Measurements from ENCODE around the gene FOXP3. TPM values are rescaled to one million over a fixed set of nuclear protein-coding genes. Genes with fewer than 3 reads are reported as not detected.

FOXP3 gene
- total and polyA plus RNA-seq, 11 donors = 0.11 to 1.4 TPM; not detected in 9

DNA sequence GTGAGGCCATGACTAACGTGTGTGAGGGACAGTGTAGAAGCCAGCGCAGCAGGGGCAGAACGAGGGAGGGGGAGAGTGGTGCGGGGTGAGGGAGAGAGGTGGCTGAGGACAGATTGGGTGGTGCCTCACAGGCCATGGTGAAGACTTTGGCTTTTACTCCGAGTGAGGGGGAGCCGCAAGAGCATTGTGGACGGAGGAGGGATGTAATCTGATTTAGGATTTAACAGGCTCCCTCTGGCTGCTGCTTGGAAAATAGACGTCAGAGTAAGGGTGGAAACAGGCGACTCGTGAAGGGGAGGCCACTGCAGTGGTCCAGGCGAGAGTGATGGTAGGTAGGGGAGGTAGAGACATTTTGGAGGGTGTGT, 18.1 kb upstream of the FOXP3 start:
- intact Hi-C loops (cut with DNase I) = loop anchor here in 1 of 10 donors (10.0 kb wide), 1 partner anchor 472 kb away; no protein-coding TSS in a partner anchor
- 22 to 43% (median 34%) methylated on average over 11 of the region's 11 CpGs for WGBS, 4 donors
- Histone ChIP-seq H3K4me3 (no peak overlapping the region), H3K4me1 (peaks cover 0 to 7% (median 0%) of the 10 kb centered on the region in 12 donors), H3K36me3 (peaks cover 0 to 6% (median 0%) of the 10 kb centered on the region in 9 donors), H3K9me3 (no peaks in the 10 kb centered on the region), H3K27ac (no peak overlapping the region), H3K27me3 (peaks cover 0 to 6% (median 0%) of the 10 kb centered on the region in 9 donors)
- ATAC-seq = peak; percentile 42 to 79 (median 69)
- no peak for TF ChIP-seq POLR2A (IDR thresholded peaks at IDR 0.05)
- TF ChIP-seq, protein P1, sequence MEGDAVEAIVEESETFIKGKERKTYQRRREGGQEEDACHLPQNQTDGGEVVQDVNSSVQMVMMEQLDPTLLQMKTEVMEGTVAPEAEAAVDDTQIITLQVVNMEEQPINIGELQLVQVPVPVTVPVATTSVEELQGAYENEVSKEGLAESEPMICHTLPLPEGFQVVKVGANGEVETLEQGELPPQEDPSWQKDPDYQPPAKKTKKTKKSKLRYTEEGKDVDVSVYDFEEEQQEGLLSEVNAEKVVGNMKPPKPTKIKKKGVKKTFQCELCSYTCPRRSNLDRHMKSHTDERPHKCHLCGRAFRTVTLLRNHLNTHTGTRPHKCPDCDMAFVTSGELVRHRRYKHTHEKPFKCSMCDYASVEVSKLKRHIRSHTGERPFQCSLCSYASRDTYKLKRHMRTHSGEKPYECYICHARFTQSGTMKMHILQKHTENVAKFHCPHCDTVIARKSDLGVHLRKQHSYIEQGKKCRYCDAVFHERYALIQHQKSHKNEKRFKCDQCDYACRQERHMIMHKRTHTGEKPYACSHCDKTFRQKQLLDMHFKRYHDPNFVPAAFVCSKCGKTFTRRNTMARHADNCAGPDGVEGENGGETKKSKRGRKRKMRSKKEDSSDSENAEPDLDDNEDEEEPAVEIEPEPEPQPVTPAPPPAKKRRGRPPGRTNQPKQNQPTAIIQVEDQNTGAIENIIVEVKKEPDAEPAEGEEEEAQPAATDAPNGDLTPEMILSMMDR (IDR thresholded peaks at IDR 0.05) = peak in 7 of 12 donors; percentile 11 to 40 (median 28)
- DNase-seq = no peak

DNA sequence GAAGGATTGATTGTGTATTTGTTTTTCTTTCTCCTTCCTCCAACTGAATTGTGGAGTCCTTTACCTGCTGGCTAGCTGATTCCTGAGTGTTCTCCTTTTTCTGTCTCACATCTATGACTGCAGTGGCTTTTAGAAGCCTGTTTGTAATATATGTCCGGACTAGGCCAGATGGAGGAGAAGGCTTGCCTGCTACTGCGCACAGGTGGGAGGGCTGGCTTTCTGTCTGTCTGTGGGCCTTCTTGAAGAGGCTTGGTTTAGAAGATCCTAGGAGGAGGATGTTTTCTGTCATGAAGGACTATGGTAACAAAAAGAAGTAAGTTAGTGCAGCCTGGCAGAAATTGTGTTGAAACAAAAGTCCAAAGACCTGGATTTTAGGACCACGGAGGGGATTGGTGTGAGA, 13.6 kb upstream of the FOXP3 start:
- H3K4me3 ChIP-seq = no peak overlapping the region
- intact Hi-C loops (cut with DNase I) = loop anchor here in 1 of 10 donors (10.0 kb wide), 1 partner anchor 83 kb away; no protein-coding TSS in a partner anchor
- peaks cover 0 to 20% (median 0%) of the 10 kb centered on the region in 9 donors for H3K27me3 ChIP-seq
- no peaks in the 10 kb centered on the region for H3K9me3 ChIP-seq
- 88 to 96% (median 94%) methylated on average over 3 of the region's 3 CpGs for WGBS, 4 donors
- H3K27ac ChIP-seq = no peak overlapping the region
- TF ChIP-seq POLR2A (IDR thresholded peaks at IDR 0.05) = no peak
- TF ChIP-seq, protein P1 (IDR thresholded peaks at IDR 0.05) = no peak
- H3K36me3 ChIP-seq = no peaks in the 10 kb centered on the region
- no peak for ATAC-seq
- H3K4me1 ChIP-seq = peaks cover 0 to 15% (median 2%) of the 10 kb centered on the region in 12 donors
- DNase-seq = no peak

DNA sequence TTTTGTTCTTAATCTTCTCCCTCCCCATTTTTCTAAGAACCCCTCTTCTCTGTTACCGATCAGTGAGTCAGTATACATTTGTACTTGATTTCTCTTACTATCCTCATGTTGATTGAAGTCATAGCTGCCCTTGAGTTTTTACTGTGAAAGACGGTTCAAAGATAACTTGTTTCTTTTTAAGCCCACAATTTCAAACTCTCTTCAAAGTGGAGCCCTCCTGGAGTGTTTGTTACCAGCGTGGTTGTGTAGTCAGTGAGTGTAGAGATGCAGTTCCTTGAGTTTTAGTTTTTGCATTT, 13.0 kb upstream of the FOXP3 start:
- TF ChIP-seq, protein P1 (IDR thresholded peaks at IDR 0.05) = no peak
- no peak for TF ChIP-seq POLR2A (IDR thresholded peaks at IDR 0.05)
- no peak overlapping the region for H3K27ac ChIP-seq
- intact Hi-C loops (cut with DNase I) = loop anchor here in 1 of 10 donors (10.0 kb wide), 1 partner anchor 83 kb away; no protein-coding TSS in a partner anchor

DNA sequence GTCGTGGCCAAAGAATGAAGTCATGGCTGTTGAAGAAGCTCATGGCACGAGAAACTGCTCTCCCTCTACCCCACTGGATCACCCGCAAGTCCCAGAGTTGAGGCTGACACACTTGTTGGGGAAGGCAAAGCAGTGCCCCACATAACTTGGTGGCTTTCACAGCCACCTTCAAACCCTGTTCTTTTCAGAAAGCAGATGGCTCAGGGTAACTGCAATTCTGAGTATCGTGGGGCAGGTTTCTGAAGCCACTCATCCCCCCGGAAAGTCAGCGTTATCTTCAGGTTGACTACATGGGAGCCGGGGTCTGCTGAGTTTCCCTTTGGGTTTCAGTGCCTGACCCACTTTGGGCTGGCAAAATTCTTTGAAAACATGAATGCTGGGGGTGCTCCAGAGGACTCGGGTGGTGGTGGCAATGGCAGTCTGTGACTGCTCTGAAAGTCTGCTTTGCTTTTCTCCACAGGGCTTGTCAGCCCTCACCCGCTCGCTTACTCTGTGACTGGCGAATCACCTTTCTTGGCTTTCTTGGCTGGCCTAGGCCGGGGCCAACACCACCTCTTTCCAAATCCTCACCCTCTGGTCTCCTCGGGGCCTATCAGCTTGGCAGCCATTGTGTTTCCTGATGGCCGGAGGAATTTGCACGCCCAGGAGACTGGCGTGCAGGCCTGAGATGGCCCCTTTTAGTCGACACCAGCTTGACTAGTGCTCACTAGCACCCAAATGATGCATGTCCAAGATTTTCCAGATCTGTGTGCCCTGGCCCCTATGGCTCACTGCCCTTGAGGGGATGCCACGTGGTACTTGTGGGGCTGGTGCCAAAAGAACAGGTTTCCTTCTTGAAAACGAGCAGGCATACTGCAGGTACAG, 12.4 kb upstream of the FOXP3 start:
- ATAC-seq (peak in 3 of 4 donors; percentile 40 to 53 (median 51)), DNase-seq (no peak)
- H3K4me1 ChIP-seq = peaks cover 0 to 26% (median 9%) of the 10 kb centered on the region in 12 donors
- H3K4me3 ChIP-seq = no peak overlapping the region
- no peaks in the 10 kb centered on the region for H3K36me3 ChIP-seq
- 60 to 67% (median 64%) methylated on average over 19 of the region's 19 CpGs for WGBS, 4 donors
- H3K9me3 ChIP-seq = no peaks in the 10 kb centered on the region
- peaks cover 0 to 17% (median 0%) of the 10 kb centered on the region in 9 donors for H3K27me3 ChIP-seq
- TF ChIP-seq POLR2A (IDR thresholded peaks at IDR 0.05) = no peak
- TF ChIP-seq, protein P1 (IDR thresholded peaks at IDR 0.05) = no peak
- intact Hi-C loops (cut with DNase I) = loop anchor here in 1 of 10 donors (10.0 kb wide), 1 partner anchor 82 kb away; no protein-coding TSS in a partner anchor
- H3K27ac ChIP-seq = peak overlapping the region in 3 of 12 donors; percentile 5 to 34 (median 17)

More for the DNA sequence above, 13.0 kb upstream of the FOXP3 start:
- H3K4me1 ChIP-seq = peaks cover 0 to 21% (median 4%) of the 10 kb centered on the region in 12 donors
- WGBS, 4 donors = 71 to 79% (median 75%) methylated on average over 3 of the region's 3 CpGs
- H3K36me3 ChIP-seq = no peaks in the 10 kb centered on the region
- H3K9me3 ChIP-seq = no peaks in the 10 kb centered on the region
- DNase-seq (no peak), ATAC-seq (no peak)
- H3K4me3 ChIP-seq = no peak overlapping the region
- H3K27me3 ChIP-seq = peaks cover 0 to 20% (median 0%) of the 10 kb centered on the region in 9 donors
